Left forelimb (tissue), 1 donor: Measurements from ENCODE around the gene AMHR2.
"Not testable (repeated sequence)": the region's sequence is repeated elsewhere in the genome, so short reads cannot be mapped to it uniquely, and the experiment has no call there.

ENCODE experiments used
- DNase-seq: peaks from one replicate; pipeline ENCODE4 v3.0.0-alpha.2; 2018; ENCODE audit warnings: low spot score

Gene AMHR2

GRCh38 chr12:53423597-53423996, at the start of gene AMHR2:
AMHR2 (plus strand) TSS chr12:53423855; CDS start chr12:53423935, 80 bp downstream.
- no peak for DNase-seq

DNA sequence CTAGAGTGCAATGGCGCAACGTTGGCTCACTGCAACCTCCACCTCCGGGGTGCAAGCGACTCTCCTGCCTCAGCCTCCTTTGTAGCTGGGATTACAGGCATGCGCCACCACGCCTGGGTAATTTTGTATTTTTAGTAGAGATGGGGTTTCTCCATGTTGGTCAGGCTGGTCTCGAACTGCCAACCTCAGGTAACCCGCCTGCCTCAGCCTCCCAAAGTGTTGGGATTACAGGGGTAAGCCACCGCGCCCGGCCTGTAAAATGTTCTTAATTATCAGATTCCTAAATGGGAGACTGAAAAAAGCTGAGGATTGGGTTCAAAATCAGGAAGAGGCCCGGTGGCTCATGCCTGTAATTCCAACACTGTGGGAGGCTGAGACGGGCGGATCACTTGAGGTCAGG, 49.4 kb upstream of the AMHR2 start:
- not testable (repeated sequence) for DNase-seq

- DNase-seq: no peak
Observed at GRCh38 chr12:53376747-53377146, 46.9 kb upstream of the AMHR2 start.

- DNase-seq: no peak
Observed at GRCh38 chr12:53378222-53378621, 45.4 kb upstream of the AMHR2 start.

DNA sequence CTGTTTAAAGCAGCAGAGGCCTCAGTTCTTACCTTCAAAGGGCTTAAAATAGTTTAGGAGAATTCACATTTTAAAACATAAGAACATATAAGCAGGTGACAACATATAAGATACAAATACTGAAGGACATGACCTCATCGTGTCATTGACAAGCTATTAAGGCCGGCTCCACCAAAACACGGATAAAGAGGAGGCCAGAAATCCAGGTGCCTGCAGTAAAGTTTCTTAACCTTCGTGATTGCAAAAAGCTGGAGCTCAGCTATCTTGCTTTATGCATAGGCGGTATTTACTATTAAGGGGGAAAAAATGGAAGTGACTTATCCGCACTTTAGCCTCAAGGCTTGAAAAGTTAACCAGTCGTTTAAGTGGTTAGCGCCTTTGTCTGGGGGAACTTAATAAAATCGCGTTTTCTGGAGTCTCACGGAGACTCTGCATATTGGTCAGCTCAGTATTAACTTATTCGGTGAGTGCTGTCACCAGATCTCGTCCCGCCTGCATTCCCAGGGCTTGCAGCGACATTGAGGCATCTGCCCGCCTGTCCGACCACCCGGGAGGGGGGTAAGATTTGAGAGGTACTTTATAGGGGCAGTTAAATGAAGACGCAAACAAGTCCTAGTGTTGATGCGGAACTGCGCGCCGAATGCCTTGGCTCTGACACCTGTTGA, 44.8 kb upstream of the AMHR2 start:
- no peak for DNase-seq

DNA sequence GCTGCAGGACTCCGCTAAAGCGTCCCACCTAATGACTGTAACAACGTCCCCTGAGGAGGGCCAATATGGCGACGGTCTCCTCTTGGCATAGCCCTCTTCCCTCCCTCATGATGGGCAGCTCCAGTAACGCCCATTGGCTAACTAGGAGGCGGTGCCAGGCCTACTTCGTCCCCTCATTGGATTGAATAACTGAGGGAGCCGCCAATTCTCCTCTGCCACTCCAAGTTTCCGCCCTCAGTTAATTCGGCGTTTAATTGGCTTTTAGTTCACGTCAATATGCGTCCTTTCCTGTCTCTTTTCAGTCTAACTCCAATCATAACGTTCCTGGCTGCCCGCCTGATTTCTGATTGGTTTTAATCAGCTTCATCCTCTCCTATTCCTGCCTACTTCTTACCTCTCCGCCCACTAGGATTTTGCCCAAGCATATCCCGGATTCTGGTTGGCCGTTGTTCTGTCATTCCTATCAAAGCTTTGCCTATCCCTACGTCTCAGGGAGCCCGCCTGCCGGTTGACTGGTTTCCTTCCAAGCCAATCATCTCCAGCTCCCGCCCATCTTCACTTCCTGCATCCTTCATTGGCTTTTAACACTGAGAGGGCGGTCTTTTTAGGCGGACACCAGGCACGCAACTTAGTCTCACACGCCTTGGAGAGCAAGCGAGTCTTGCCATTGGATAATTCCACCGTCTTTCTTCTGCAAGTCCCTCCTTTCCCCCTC, 44.1 kb upstream of the AMHR2 start:
- peak; percentile 99 for DNase-seq

DNA sequence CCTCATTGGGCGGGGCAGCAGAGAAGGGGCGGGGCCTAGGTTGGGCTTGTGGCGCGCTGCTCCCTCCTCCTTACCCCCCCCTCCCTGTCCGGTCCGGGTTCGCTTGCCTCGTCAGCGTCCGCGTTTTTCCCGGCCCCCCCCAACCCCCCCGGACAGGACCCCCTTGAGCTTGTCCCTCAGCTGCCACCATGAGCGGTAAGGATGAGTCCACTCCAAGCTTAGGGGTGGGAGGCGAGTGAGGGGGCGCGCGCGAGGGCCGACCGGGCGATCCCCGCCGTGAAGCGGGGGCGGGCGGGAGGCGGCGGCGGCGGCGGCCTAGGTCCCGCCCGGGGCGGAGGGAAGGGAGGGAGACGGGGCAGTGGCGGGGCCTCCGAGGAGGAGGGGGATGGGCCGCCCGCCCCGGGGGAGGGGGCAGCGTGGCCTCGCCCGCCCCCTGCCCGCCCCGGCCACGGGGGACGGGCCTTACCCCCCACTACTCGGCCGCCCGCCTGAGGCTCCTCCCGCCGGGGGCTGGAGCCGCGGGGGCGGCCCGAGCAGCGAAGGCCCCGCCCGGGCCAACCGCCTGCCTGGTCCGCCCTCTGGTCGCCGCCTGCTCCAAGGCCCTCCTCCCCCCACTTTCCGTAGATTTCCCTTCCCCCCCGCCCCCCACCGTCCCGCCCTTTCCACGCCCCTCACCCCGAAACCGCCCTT, 43.4 kb upstream of the AMHR2 start, which contains the start of gene SP1:
TSS of gene SP1 (plus strand) at position 73 of the 690 bp plus-strand sequence. CDS start at position 189, 116 bp downstream.
- DNase-seq: peak; percentile 95

GRCh38 chr12:53380794-53381730, 42.6 kb upstream of the AMHR2 start:
- DNase-seq: no peak

DNA sequence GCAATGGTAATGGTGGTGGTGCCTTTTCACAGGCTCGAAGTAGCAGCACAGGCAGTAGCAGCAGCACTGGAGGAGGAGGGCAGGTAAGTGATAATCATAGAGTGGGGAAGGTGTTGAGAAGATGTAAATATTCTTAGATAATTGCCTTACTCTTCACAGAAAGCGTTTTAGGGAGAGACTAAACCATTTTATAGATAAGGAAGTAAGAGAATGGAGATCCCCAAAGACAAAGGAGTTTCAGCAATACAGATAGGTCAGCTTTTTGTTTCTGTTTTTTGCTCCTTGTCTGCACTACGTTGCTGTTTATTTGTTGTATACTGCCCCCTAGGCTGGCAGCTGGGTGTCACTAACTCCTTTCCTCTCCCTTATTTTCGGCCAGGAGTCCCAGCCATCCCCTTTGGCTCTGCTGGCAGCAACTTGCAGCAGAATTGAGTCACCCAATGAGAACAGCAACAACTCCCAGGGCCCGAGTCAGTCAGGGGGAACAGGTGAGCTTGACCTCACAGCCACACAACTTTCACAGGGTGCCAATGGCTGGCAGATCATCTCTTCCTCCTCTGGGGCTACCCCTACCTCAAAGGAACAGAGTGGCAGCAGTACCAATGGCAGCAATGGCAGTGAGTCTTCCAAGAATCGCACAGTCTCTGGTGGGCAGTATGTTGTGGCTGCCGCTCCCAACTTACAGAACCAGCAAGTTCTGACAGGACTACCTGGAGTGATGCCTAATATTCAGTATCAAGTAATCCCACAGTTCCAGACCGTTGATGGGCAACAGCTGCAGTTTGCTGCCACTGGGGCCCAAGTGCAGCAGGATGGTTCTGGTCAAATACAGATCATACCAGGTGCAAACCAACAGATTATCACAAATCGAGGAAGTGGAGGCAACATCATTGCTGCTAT, 41.7 kb upstream of the AMHR2 start:
- no peak for DNase-seq

GRCh38 chr12:53383258-53383657, 40.4 kb upstream of the AMHR2 start:
- DNase-seq: no peak

- not testable (repeated sequence) for DNase-seq
Observed at GRCh38 chr12:53386381-53386780, 37.3 kb upstream of the AMHR2 start.

- no peak for DNase-seq
Observed at GRCh38 chr12:53388932-53389331, 34.7 kb upstream of the AMHR2 start.

- no peak for DNase-seq
Observed at GRCh38 chr12:53389702-53390101, 34.0 kb upstream of the AMHR2 start.

- no peak for DNase-seq
Observed at GRCh38 chr12:53391724-53392123, 31.9 kb upstream of the AMHR2 start.

DNA sequence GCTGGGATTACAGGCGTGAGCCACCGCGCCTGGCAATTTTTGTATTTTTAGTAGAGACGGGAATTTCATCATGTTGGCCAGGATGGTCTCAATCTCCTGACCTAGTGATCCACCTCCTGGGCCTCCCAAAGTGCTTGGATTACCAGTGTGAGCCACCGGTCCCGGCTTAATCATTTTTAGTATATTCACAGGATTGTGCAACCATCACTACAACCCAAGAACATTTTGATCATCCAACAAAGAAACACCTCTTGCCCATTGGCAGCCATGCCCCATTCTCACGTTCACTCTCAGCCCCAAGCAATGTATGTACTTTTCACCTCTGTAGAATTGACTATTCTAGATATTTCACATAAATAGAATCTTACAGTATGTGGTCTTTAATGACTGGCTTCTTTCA, 23.8 kb upstream of the AMHR2 start:
- no peak for DNase-seq

DNA sequence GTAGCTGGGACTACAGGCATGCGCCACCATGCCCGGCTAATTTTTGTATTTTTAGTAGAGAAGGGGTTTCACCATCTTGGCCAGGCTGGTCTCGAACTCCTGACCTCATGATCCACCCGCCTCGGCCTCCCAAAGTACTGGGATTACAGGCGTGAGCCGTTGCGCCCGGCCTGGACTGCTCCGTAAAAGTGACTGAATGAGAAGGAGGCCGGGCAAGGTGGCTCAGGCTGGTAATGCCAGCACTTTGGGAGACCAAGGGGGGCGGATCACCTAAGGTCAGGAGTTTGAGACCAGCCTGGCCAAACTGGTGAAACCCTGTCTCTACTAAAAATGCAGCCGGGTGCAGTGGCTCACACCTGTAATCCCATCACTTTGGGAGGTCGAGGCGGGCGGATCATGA, 21.3 kb upstream of the AMHR2 start:
- DNase-seq: not testable (repeated sequence)

DNA sequence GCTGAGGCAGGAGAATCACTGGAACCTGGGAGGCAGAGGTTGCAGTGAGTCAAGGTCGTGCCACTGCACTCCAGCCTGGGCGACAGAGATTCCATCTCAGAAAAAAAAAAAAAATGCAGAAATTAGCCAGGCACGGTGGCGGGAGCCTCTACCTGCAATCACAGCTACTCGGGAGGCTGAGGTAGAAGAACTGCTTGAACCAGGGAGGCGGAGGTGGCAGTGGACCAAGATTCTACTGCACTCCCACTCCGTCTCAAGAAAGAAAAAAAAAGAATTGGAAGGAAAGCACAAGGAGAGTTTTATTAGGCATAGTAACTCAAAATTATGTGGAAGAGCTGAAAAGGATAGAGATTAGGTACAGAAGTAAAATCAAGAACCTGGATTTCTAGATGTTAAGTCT, 20.8 kb upstream of the AMHR2 start:
- DNase-seq: no peak

- DNase-seq: no peak
Observed at GRCh38 chr12:53410951-53411350, 12.7 kb upstream of the AMHR2 start.

GRCh38 chr12:53413485-53414204, 10.0 kb upstream of the AMHR2 start:
- no peak for DNase-seq

- DNase-seq: no peak
Observed at GRCh38 chr12:53414756-53415417, 8.8 kb upstream of the AMHR2 start.
